Right lobe of liver (tissue), 6 donors: ENCODE results near the gene TIAM2. TPM values are rescaled to one million over a fixed set of nuclear protein-coding genes. Genes with fewer than 3 reads are reported as not detected.

Experiments used
- ATAC-seq, 4 donors: fragments of 200-7000 bp; cut with Tn5 transposase; one replicate each; pipeline ENCODE4 v1.9.1; 2020; ENCODE audit warnings: mild to moderate bottlenecking in 4 of 4, moderate library complexity in 4 of 4
- DNase-seq, 3 donors: peaks; one replicate each; pipeline ENCODE4 v3.0.0-alpha.2; 2020
- H3K27ac ChIP-seq, 3 donors: fragments of 200-600 bp; one replicate each; pipeline ENCODE4 v1.8.0; 2022
- H3K27me3 ChIP-seq, 2 donors: fragments of 200-600 bp; one replicate each; pipeline ENCODE4 v1.8.0; 2022
- H3K36me3 ChIP-seq, 4 donors: fragments of 200-600 bp; sonication (generic) in 1 of 4; one replicate each; pipeline versions ENCODE4 v1.5.1 to v1.8.0; 2017 to 2022; ENCODE audit warnings: control low read depth in 1 of 4
- H3K4me1 ChIP-seq, 4 donors: fragments of 200-600 bp; sonication (generic) in 1 of 4; one replicate each; pipeline versions ENCODE4 v1.5.1 to v1.8.0; 2017 to 2022; ENCODE audit warnings: control low read depth in 1 of 4
- H3K4me3 ChIP-seq, 3 donors: fragments of 200-600 bp; one replicate each; pipeline ENCODE4 v1.8.0; 2022
- H3K9me3 ChIP-seq, 4 donors: fragments of 200-600 bp; sonication (generic) in 1 of 4; one replicate each; pipeline versions ENCODE4 v1.5.1 to v1.8.0; 2017 to 2022; ENCODE audit warnings: control low read depth in 1 of 4
- POLR2A ChIP-seq: fragments of 450-650 bp; IDR thresholded peaks from one replicate; pipeline ENCODE4 v1.6.1; 2017; ENCODE audit warnings: antibody characterized with exemption, mild to moderate bottlenecking
- WGBS: methylation state at CpG from one replicate; pipeline ENCODE4 v1.1.6; 2018; ENCODE audit warnings: low coverage, low lambda C conversion rate; ENCODE audit not compliant: insufficient coverage; ENCODE audit errors: missing lambda C conversion rate; 5-methylcytosine and 5-hydroxymethylcytosine counted together
- intact Hi-C, 2 donors: fragments of 100-400 bp; cut with DNase I; formaldehyde crosslinking; loops; one replicate each; pipeline versions ENCODE4 v1.11.2 to v1.14.1; 2022
- total RNA-seq, 6 experiments: library from RNA; depleted of rRNA in 2 of 6; stranded (reverse); fragments of >200 nt in 2 of 6; fragmentation: NEBNext Ultra II Directional in 3 of 6; extraction: Animal tissue kit (Norgen Biotek cat#: 25700) in 3 of 6; gene quantifications; one replicate each; pipeline versions ENCODE4 v1.1.0 to v1.2.4, GENCODE V29; 2016 to 2023
- TF ChIP-seq, protein P1 (sequence below), 4 donors: fragments of 200-600 bp in 3 of 4; fragments of 450-650 bp in 1 of 4; IDR thresholded peaks; one replicate each; pipeline versions ENCODE4 v1.5.1 to v1.8.0; 2016 to 2022; ENCODE audit warnings: antibody characterized with exemption in 4 of 4, mild to moderate bottlenecking in 2 of 4
- donor health status: DM: no; HTN: yes; CAD: no.
- donor health status: DM: no; HTN: no; CAD: no.
- donor health status: DM: no; HTN: no; CAD: no.
- donor health status: DM: no; HTN: yes; CAD: no.
- donor health status: DM: no; HTN: yes; CAD: no.

The TIAM2 gene
- total RNA-seq, 6 experiments from 2014 or later: 1.3 to 4.4 (median 1.7) TPM

DNA sequence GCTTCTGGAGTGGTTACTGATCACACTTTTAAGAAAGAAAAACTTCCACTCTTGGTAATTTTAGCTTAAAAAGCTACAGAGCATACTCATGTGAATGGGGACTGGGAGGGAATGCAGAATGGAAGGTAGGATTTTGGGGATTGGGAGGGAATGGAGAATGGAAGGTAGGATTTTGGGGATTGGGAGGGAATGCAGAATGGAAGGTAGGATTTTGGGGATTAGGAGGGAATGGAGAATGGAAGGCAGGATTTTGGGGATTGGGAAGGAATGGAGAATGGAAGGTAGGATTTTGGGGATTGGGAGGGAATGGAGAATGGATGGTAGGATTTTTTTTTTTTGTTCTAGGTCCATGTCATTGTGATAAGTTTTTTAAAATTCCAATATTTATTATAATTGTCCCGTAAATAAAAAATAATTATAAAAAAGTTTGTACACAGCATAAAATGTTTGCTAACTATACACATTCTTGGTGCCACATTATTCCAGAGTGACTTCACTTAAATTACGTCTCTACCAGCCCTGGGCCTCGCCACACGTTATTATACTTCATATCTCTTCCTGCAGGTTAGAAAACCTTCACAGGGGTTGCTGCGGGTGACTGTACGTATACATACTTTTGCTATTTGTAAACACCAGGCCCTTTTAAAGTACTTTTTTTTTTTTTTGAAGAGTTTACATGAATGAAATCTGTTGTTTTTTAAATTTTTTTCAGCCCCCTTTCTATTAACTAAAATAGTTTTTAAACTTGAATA, 127.3 kb downstream of the TIAM2 start:
- no peaks in the 10 kb centered on the region for H3K4me1 ChIP-seq
- H3K4me3 ChIP-seq: no peak overlapping the region
- ATAC-seq (no peak), DNase-seq (no peak)
- H3K9me3 ChIP-seq: no peaks in the 10 kb centered on the region
- no peaks in the 10 kb centered on the region for H3K27me3 ChIP-seq
- intact Hi-C loops: no loop called here
- H3K27ac ChIP-seq: no peak overlapping the region
- H3K36me3 ChIP-seq: no peaks in the 10 kb centered on the region
- 82% methylated on average over 6 of the region's 6 CpGs for WGBS
- no peak for TF ChIP-seq POLR2A
- TF ChIP-seq, protein P1, sequence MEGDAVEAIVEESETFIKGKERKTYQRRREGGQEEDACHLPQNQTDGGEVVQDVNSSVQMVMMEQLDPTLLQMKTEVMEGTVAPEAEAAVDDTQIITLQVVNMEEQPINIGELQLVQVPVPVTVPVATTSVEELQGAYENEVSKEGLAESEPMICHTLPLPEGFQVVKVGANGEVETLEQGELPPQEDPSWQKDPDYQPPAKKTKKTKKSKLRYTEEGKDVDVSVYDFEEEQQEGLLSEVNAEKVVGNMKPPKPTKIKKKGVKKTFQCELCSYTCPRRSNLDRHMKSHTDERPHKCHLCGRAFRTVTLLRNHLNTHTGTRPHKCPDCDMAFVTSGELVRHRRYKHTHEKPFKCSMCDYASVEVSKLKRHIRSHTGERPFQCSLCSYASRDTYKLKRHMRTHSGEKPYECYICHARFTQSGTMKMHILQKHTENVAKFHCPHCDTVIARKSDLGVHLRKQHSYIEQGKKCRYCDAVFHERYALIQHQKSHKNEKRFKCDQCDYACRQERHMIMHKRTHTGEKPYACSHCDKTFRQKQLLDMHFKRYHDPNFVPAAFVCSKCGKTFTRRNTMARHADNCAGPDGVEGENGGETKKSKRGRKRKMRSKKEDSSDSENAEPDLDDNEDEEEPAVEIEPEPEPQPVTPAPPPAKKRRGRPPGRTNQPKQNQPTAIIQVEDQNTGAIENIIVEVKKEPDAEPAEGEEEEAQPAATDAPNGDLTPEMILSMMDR (IDR thresholded peaks at IDR 0.05): no peak

DNA sequence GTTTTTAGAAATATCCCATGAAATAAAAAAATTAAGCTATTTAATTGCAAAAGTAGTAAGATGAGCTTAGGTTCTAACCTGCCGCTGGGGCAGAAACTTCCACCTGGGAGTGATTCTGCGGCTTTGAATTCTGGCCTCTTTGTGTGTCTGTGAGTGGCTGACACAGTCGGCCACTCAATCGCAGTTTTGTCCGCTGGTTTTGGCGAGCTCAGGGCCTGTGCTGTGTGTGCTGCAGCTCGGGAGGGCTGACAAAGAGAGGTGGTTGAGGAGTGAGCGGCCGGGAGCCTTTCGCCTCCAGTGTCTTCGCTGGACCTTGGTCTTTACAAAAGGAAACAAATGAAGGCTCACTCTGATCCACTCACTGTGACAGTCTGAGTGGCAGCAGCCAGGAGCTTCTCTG, 128.4 kb downstream of the TIAM2 start:
- intact Hi-C loops: no loop called here
- TF ChIP-seq, protein P1 (IDR thresholded peaks at IDR 0.05): no peak
- no peak for TF ChIP-seq POLR2A
- Histone ChIP-seq H3K4me1 (no peaks in the 10 kb centered on the region), H3K27me3 (no peaks in the 10 kb centered on the region), H3K27ac (no peak overlapping the region), H3K36me3 (no peaks in the 10 kb centered on the region), H3K4me3 (no peak overlapping the region), H3K9me3 (no peaks in the 10 kb centered on the region)
- 78% methylated on average over 6 of the region's 11 CpGs for WGBS
- ATAC-seq (no peak), DNase-seq (no peak)

DNA sequence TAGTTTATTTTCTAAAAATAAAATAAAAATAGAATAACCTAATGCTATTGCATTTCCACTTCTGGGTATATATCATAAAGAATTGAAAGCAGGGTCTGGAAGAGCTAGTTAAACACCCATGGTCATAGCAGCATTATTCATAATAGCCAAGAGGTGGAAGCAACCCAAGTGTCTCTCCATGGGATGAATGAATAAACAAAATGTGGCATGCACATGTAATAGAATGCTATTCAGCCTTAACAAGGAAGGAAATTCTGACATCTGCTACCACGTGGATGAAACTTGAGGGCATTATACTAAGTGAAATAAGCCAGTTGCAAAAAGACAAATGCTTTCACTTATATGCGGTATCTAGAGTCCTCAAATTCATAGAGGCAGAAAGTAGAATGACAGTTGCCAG, 130.8 kb downstream of the TIAM2 start:
- TF ChIP-seq, protein P1 (IDR thresholded peaks at IDR 0.05): no peak
- no peak for TF ChIP-seq POLR2A
- no peaks in the 10 kb centered on the region for H3K4me1 ChIP-seq
- no peaks in the 10 kb centered on the region for H3K27me3 ChIP-seq

DNA sequence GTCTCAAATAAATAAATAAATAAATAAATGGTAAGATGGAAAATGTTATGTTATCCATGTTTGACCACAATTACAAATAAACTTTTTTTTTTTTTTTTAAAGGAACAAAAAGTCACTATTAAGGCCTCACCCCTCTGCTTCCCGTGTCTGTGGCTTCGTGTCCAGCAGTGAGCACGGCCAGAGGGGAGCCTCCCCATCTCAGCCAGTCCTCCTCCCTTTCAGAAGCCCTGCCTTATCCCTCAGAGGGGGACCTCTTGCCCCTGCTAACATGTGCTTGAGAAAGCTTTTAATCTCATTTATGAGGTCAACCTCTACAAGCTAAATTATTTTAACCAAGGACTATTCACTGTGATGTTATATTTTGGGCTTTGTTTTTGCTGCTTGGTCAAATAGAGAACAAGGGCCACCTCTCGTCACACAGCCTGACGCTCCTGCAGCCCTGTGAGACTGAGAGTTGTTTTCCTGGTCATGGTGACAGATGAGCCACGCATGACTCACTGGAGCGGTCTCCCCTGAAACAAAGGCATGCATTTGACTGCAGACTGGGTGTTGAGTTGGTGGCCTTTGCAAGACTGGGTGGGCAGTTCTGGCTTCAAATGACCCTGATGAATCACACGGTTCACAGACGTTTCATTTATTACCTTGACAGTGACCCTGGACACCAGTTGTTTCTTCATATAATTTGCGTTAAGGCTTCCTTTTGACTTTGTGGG, 131.8 kb downstream of the TIAM2 start:
- WGBS: 67% methylated on average over 9 of the region's 10 CpGs
- Histone ChIP-seq H3K36me3 (no peaks in the 10 kb centered on the region), H3K9me3 (no peaks in the 10 kb centered on the region), H3K27ac (no peak overlapping the region), H3K4me3 (no peak overlapping the region), H3K4me1 (no peaks in the 10 kb centered on the region), H3K27me3 (no peaks in the 10 kb centered on the region)
- no peak for DNase-seq
- intact Hi-C loops: no loop called here
- no peak for ATAC-seq
- TF ChIP-seq, protein P1 (IDR thresholded peaks at IDR 0.05): no peak
- no peak for TF ChIP-seq POLR2A

More for the DNA sequence above, 130.8 kb downstream of the TIAM2 start:
- Histone ChIP-seq H3K27ac (no peak overlapping the region), H3K4me3 (no peak overlapping the region), H3K36me3 (no peaks in the 10 kb centered on the region), H3K9me3 (no peaks in the 10 kb centered on the region)
- ATAC-seq (no peak), DNase-seq (no peak)
- intact Hi-C loops: no loop called here
- WGBS: 43% methylated on average over 1 of the region's 2 CpGs
